Effector CD8-positive, alpha-beta T cell (primary cell): ENCODE results near the gene GTF2H2.
"Not testable (repeated sequence)": the region's sequence is repeated elsewhere in the genome, so short reads cannot be mapped to it uniquely, and the experiment has no call there.

Experiments
- DNase-seq: peaks from one replicate; lab custom pipeline; 2025; lab: John Stamatoyannopoulos, UW
- total RNA-seq, 4 experiments: gene quantifications; one replicate each; lab custom pipeline; 2026; lab: John Stamatoyannopoulos, UW

GTF2H2 gene
- total RNA-seq = 2.9 to 6.8 (median 6.0) reads per million in 4 experiments

GRCh38 chr5:71067262-71067928 lies at the start of gene GTF2H2:
GTF2H2 (minus strand) TSS chr5:71067676; CDS start chr5:71062763, 4,913 bp downstream.
- not testable (repeated sequence) for DNase-seq

GRCh38 chr5:71109730-71110275 lies 42.3 kb upstream of the GTF2H2 start:
- not testable (repeated sequence) for DNase-seq

- DNase-seq = not testable (repeated sequence)
Observed at GRCh38 chr5:71099996-71100395, 32.5 kb upstream of the GTF2H2 start.

GRCh38 chr5:71097930-71098203 lies 30.4 kb upstream of the GTF2H2 start:
- not testable (repeated sequence) for DNase-seq

- not testable (repeated sequence) for DNase-seq
Observed at GRCh38 chr5:71097173-71097929, 29.9 kb upstream of the GTF2H2 start.

- not testable (repeated sequence) for DNase-seq
Observed at GRCh38 chr5:71089773-71090172, 22.3 kb upstream of the GTF2H2 start.

GRCh38 chr5:71088754-71089153 lies 21.3 kb upstream of the GTF2H2 start:
- DNase-seq = not testable (repeated sequence)

- DNase-seq = not testable (repeated sequence)
Observed at GRCh38 chr5:71086145-71086544, 18.7 kb upstream of the GTF2H2 start.

GRCh38 chr5:71084280-71085063 lies 17.0 kb upstream of the GTF2H2 start:
- DNase-seq = not testable (repeated sequence)

- DNase-seq = not testable (repeated sequence)
Observed at GRCh38 chr5:71082898-71083297, 15.4 kb upstream of the GTF2H2 start.

GRCh38 chr5:71082340-71082739 lies 14.9 kb upstream of the GTF2H2 start:
- DNase-seq = not testable (repeated sequence)

GRCh38 chr5:71061322-71061721 lies 6.2 kb downstream of the GTF2H2 start:
- not testable (repeated sequence) for DNase-seq

GRCh38 chr5:71059426-71059825 lies 8.1 kb downstream of the GTF2H2 start:
- DNase-seq = not testable (repeated sequence)

- not testable (repeated sequence) for DNase-seq
Observed at GRCh38 chr5:71044808-71045207, 22.7 kb downstream of the GTF2H2 start.

- not testable (repeated sequence) for DNase-seq
Observed at GRCh38 chr5:71044128-71044527, 23.3 kb downstream of the GTF2H2 start.

- not testable (repeated sequence) for DNase-seq
Observed at GRCh38 chr5:71031046-71031776, 36.3 kb downstream of the GTF2H2 start.

- DNase-seq = not testable (repeated sequence)
Observed at GRCh38 chr5:71025289-71025953, 42.1 kb downstream of the GTF2H2 start, which contains the start of gene NAIP. NAIP (minus strand) TSS chr5:71025339; CDS start chr5:71012915, 12,424 bp downstream.

- DNase-seq = not testable (repeated sequence)
Observed at GRCh38 chr5:71020643-71021042, 46.8 kb downstream of the GTF2H2 start.

- not testable (repeated sequence) for DNase-seq
Observed at GRCh38 chr5:71018376-71019005, 49.0 kb downstream of the GTF2H2 start.

GRCh38 chr5:71014176-71014575 lies 53.3 kb downstream of the GTF2H2 start:
- no peak for DNase-seq
